MM.1S (cell line): ENCODE results near the gene CCSER1.

Experiments
- DNase-seq: peaks from one replicate; pipeline ENCODE4 v3.0.0-alpha.2; 2015
- H2AFZ ChIP-seq: fragments of 300-600 bp; sonication (generic); 2 replicates; pipeline ENCODE4 v1.6.0; 2016; ENCODE audit warnings: antibody characterized with exemption, low read length
- H3F3A ChIP-seq: fragments of 300-600 bp; sonication (generic); 2 replicates; pipeline ENCODE4 v1.6.1; 2016; ENCODE audit warnings: mild to moderate bottlenecking, antibody characterized with exemption, low read length, moderate library complexity, mixed read lengths; ENCODE audit not compliant: insufficient read depth
- H3K27ac ChIP-seq: fragments of 300-600 bp; sonication (generic); 2 replicates; pipeline ENCODE4 v1.5.1; 2016; ENCODE audit warnings: mild to moderate bottlenecking, low read length
- H3K27me3 ChIP-seq: fragments of 300-600 bp; sonication (generic); replicated peaks from 2 replicates; pipeline ENCODE4 v1.6.0; 2016; ENCODE audit warnings: low read length; ENCODE audit not compliant: insufficient read depth
- H3K36me3 ChIP-seq: fragments of 300-600 bp; sonication (generic); replicated peaks from 2 replicates; pipeline ENCODE4 v1.6.1; 2016; ENCODE audit warnings: mild to moderate bottlenecking, low read length, mixed read lengths; ENCODE audit not compliant: insufficient read depth
- H3K4me1 ChIP-seq: fragments of 300-600 bp; sonication (generic); 2 replicates; pipeline ENCODE4 v1.6.1; 2016; ENCODE audit warnings: low read length, mixed read lengths
- H3K4me2 ChIP-seq: fragments of 300-600 bp; sonication (generic); 2 replicates; pipeline ENCODE4 v1.6.0; 2016; ENCODE audit warnings: low read depth, low read length
- H3K4me3 ChIP-seq: fragments of 300-600 bp; sonication (generic); 2 replicates; pipeline ENCODE4 v1.5.1; 2016; ENCODE audit warnings: low read length, mixed read lengths
- H3K79me2 ChIP-seq: fragments of 300-600 bp; sonication (generic); 2 replicates; pipeline ENCODE4 v1.6.1; 2016; ENCODE audit warnings: mixed run types, low read length, mixed read lengths
- H3K9ac ChIP-seq: fragments of 300-600 bp; sonication (generic); 2 replicates; pipeline ENCODE4 v1.6.1; 2016; ENCODE audit warnings: low read length, mixed read lengths
- H3K9me2 ChIP-seq: fragments of 300-600 bp; sonication (generic); replicated peaks from 2 replicates; pipeline ENCODE4 v1.6.1; 2016; ENCODE audit warnings: mild to moderate bottlenecking, low read length, mixed read lengths; ENCODE audit not compliant: insufficient read depth
- H3K9me3 ChIP-seq: fragments of 300-600 bp; sonication (generic); replicated peaks from 2 replicates; pipeline ENCODE4 v1.6.1; 2016; ENCODE audit warnings: mild to moderate bottlenecking, low read length, mixed read lengths; ENCODE audit not compliant: insufficient read depth
- H4K20me1 ChIP-seq: fragments of 300-600 bp; sonication (generic); 2 replicates; pipeline ENCODE4 v1.6.1; 2016; ENCODE audit warnings: mild to moderate bottlenecking, low read length, moderate library complexity, mixed read lengths; ENCODE audit not compliant: insufficient read depth
- CTCF ChIP-seq: fragments of 300-600 bp; sonication (generic); IDR thresholded peaks from 2 replicates; pipeline ENCODE4 v1.5.1; 2016; ENCODE audit warnings: antibody characterized with exemption, low read length, mixed read lengths
- EZH2 ChIP-seq: fragments of 300-600 bp; sonication (generic); optimal IDR thresholded peaks from 2 replicates; pipeline ENCODE3; 2017; ENCODE audit warnings: low read depth, mild to moderate bottlenecking, antibody characterized with exemption, low read length, mixed read lengths
- EZH2phosphoT487 ChIP-seq: fragments of 300-600 bp; sonication (generic); IDR thresholded peaks from 2 replicates; pipeline ENCODE4 v1.6.1; 2018; ENCODE audit warnings: antibody characterized with exemption, low read length

The CCSER1 gene

GRCh38 chr4:90130076-90130475 lies 2.9 kb downstream of the CCSER1 start:
- Histone ChIP-seq H4K20me1 (no peaks in the 10 kb centered on the region), H3F3A (peaks cover 25% of the 10 kb centered on the region), H3K4me1 (no peaks in the 10 kb centered on the region), H3K27ac (no peak overlapping the region), H3K36me3 (no peaks in the 10 kb centered on the region), H3K27me3 (no peaks in the 10 kb centered on the region), H3K9ac (no peak overlapping the region), H3K9me3 (no peaks in the 10 kb centered on the region), H3K9me2 (no peaks in the 10 kb centered on the region), H3K4me3 (no peak overlapping the region), H3K4me2 (no peak overlapping the region), H2AFZ (no peak overlapping the region), H3K79me2 (peaks cover 24% of the 10 kb centered on the region)
- TF ChIP-seq EZH2phosphoT487 (no peak), CTCF (no peak)
- no peak for DNase-seq

- no peaks in the 10 kb centered on the region for H4K20me1 ChIP-seq
- no peak for DNase-seq
These were observed 10.4 kb downstream of the CCSER1 start for GRCh38 chr4:90137555-90137954.

GRCh38 chr4:90142081-90142480 lies 14.9 kb downstream of the CCSER1 start:
- no peaks in the 10 kb centered on the region for H3K36me3 ChIP-seq
- H3K27ac ChIP-seq = no peak overlapping the region
- no peak for TF ChIP-seq CTCF
- TF ChIP-seq EZH2phosphoT487 = no peak
- TF ChIP-seq EZH2 = no peak
- H2AFZ ChIP-seq = no peak overlapping the region
- H3K9me2 ChIP-seq = no peaks in the 10 kb centered on the region
- H3K9ac ChIP-seq = no peak overlapping the region
- H3K4me1 ChIP-seq = peaks cover 3% of the 10 kb centered on the region; the same call in 1 of the 2 replicates
- no peaks in the 10 kb centered on the region for H3K79me2 ChIP-seq
- H3K9me3 ChIP-seq = no peaks in the 10 kb centered on the region
- no peak overlapping the region for H3K4me3 ChIP-seq
- no peaks in the 10 kb centered on the region for H3K27me3 ChIP-seq
- H3K4me2 ChIP-seq = no peak overlapping the region
- H4K20me1 ChIP-seq = no peaks in the 10 kb centered on the region
- no peaks in the 10 kb centered on the region for H3F3A ChIP-seq
- DNase-seq = no peak

More at GRCh38 chr4:90137555-90137954, 10.4 kb downstream of the CCSER1 start:
- H3K9ac ChIP-seq = no peak overlapping the region
- no peaks in the 10 kb centered on the region for H3F3A ChIP-seq
- no peak overlapping the region for H2AFZ ChIP-seq
- no peak overlapping the region for H3K27ac ChIP-seq
- no peak for TF ChIP-seq EZH2
- no peak for TF ChIP-seq CTCF
- no peak for TF ChIP-seq EZH2phosphoT487
- H3K27me3 ChIP-seq = no peaks in the 10 kb centered on the region
- H3K4me3 ChIP-seq = no peak overlapping the region
- H3K4me1 ChIP-seq = peaks cover 3% of the 10 kb centered on the region; the same call in 1 of the 2 replicates
- H3K9me3 ChIP-seq = no peaks in the 10 kb centered on the region
- H3K79me2 ChIP-seq = no peaks in the 10 kb centered on the region
- no peaks in the 10 kb centered on the region for H3K36me3 ChIP-seq
- H3K9me2 ChIP-seq = no peaks in the 10 kb centered on the region
- H3K4me2 ChIP-seq = no peak overlapping the region
